HepG2 (cell line): ENCODE data around the gene TATDN3. TPM values are rescaled to one million over a fixed set of nuclear protein-coding genes. Genes with fewer than 3 reads are reported as not detected.
A peak's percentile ranks its signal among the peaks of the same experiment; 100 is the strongest.

Experiments
- AHR ChIP-seq: IDR thresholded peaks from 2 replicates; pipeline ENCODE4 v1.6.1; 2018; ENCODE audit warnings: missing genetic modification reagents, missing compliant biosample characterization
- BCL6 ChIP-seq: IDR thresholded peaks from 2 replicates; pipeline ENCODE4 v1.6.1; 2016; ENCODE audit warnings: missing genetic modification reagents, missing compliant biosample characterization
- CEBPG ChIP-seq: IDR thresholded peaks from 2 replicates; pipeline ENCODE4 v1.6.1; 2016
- CEBPZ ChIP-seq: IDR thresholded peaks from 2 replicates; pipeline ENCODE4 v1.6.1; 2012; ENCODE audit warnings: low read length, improper control_type of control experiment
- ETV6 ChIP-seq: sonication (generic); formaldehyde crosslinking; conservative IDR thresholded peaks from 2 replicates; pipeline ENCODE4 v1.4.0; 2020; ENCODE audit warnings: missing genetic modification reagents
- HIC2 ChIP-seq: sonication (generic); formaldehyde crosslinking; IDR thresholded peaks from 2 replicates; pipeline ENCODE4 v1.9.0; 2022; ENCODE audit warnings: low read depth, missing genetic modification reagents
- LRRFIP1 ChIP-seq: sonication (generic); formaldehyde crosslinking; conservative IDR thresholded peaks from 2 replicates; pipeline ENCODE4 v1.4.0; 2020; ENCODE audit warnings: missing genetic modification reagents
- RARG ChIP-seq: sonication (generic); formaldehyde crosslinking; IDR thresholded peaks from 2 replicates; pipeline ENCODE4 v1.4.0; 2020; ENCODE audit warnings: low read depth, mild to moderate bottlenecking, missing genetic modification reagents
- RBFOX2 ChIP-seq: fragments of 200-400 bp; formaldehyde crosslinking; IDR thresholded peaks from 2 replicates; pipeline ENCODE4 v1.6.1; 2017; ENCODE audit warnings: low read depth, mild to moderate bottlenecking, low read length
- REPIN1 ChIP-seq: sonication (generic); formaldehyde crosslinking; IDR thresholded peaks from 2 replicates; pipeline ENCODE4 v1.8.0; 2022; ENCODE audit warnings: missing genetic modification reagents, low read depth, mild to moderate bottlenecking, borderline replicate concordance
- RXRA ChIP-seq: sonication (generic); formaldehyde crosslinking; IDR thresholded peaks from 2 replicates; pipeline ENCODE4 v1.5.1; 2020; ENCODE audit warnings: missing genetic modification reagents
- SRF ChIP-seq: IDR thresholded peaks from 2 replicates; pipeline ENCODE4 v1.6.1; 2011; ENCODE audit warnings: mild to moderate bottlenecking, low read depth, low read length, moderate library complexity
- ZFP90 ChIP-seq: sonication (generic); formaldehyde crosslinking; IDR thresholded peaks from 2 replicates; pipeline ENCODE4 v1.8.0; 2022; ENCODE audit warnings: missing genetic modification reagents, mild to moderate bottlenecking, inconsistent platforms, borderline replicate concordance
- ZNF770 ChIP-seq: sonication (generic); formaldehyde crosslinking; IDR thresholded peaks from 2 replicates; pipeline ENCODE4 v1.5.0; 2020; ENCODE audit warnings: mild to moderate bottlenecking, missing genetic modification reagents
- ZSCAN30 ChIP-seq: sonication (generic); formaldehyde crosslinking; IDR thresholded peaks from 2 replicates; pipeline ENCODE4 v1.5.0; 2020; ENCODE audit warnings: mild to moderate bottlenecking, missing genetic modification reagents
- polyA plus RNA-seq, 8 experiments: library from polyadenylated mRNA; depleted of rRNA in 3 of 8; stranded (reverse) in 7 of 8; unstranded in 1 of 8; fragments of >200 nt; fragmentation: Illumina TruSeq in 4 of 8; extraction: Trizol in 4 of 8; gene quantifications; 2 replicates each; pipeline versions ENCODE4 v1.2.1 to v1.2.3, GENCODE V29; 2011 to 2016; ENCODE audit warnings: low read depth in 4 of 8, missing spikeins in 1 of 8, mixed read lengths in 1 of 8; ENCODE audit not compliant: insufficient read depth in 1 of 8
- total RNA-seq, 5 experiments: library from RNA; depleted of rRNA; stranded (reverse); fragments of >200 nt; fragmentation: Illumina TruSeq; extraction: Trizol; gene quantifications; 2 replicates each; pipeline ENCODE4 v1.2.3, GENCODE V29; 2016; ENCODE audit warnings: low read depth in 1 of 5

Gene TATDN3
- total and polyA plus RNA-seq, 2 of the 13 experiments (the other 11 are each of a cell fraction or from before 2014, with no cell fraction given) = 7.3 to 8.6 TPM

GRCh38 chr1:212828395-212828794 is 36.7 kb downstream of the TATDN3 start (continued):
- TF ChIP-seq ZNF770 (0 out of 2 replicates have a peak, but pooled peaks have one; percentile 25), HIC2 (CRISPR knock-in tag) (0 out of 2 replicates have a peak, but pooled peaks have one; percentile 19), ETV6 (CRISPR knock-in tag) (no peak), LRRFIP1 (no peak), BCL6 (no peak), RBFOX2 (peak; percentile 36; the same call in 1 of the 2 replicates), ZFP90 (peak; percentile 60; the same call in 1 of the 2 replicates), REPIN1 (CRISPR knock-in tag) (no peak), SRF (no peak), CEBPG (CRISPR knock-in tag) (0 out of 2 replicates have a peak, but pooled peaks have one; percentile 35), CEBPZ (no peak), RXRA (CRISPR knock-in tag) (no peak), AHR (CRISPR knock-in tag) (no peak), RARG (CRISPR knock-in tag) (no peak), ZSCAN30 (CRISPR knock-in tag) (no peak)
